ENCODE results near the gene TSPAN6.

Gene TSPAN6

GRCh38 chrX:100654261-100654660 lies 17.7 kb upstream of the TSPAN6 start:
- Histone ChIP-seq H4K20me1 (ENCODE audit: insufficient read depth, low read length, poor library complexity, severe bottlenecking) (no peaks in the 10 kb centered on the region), H3K4me1 (ENCODE audit: insufficient read depth, low read length, poor library complexity, severe bottlenecking) (no peaks in the 10 kb centered on the region), H3K9me2 (replicated peaks; ENCODE audit: low read depth, low read length) (no peaks in the 10 kb centered on the region), H3F3A (ENCODE audit: low read depth) (no peaks in the 10 kb centered on the region), H3K36me3 (ENCODE audit: insufficient read depth, low read length) (no peaks in the 10 kb centered on the region), H3K9ac (ENCODE audit: low read depth, low read length, poor library complexity, severe bottlenecking) (no peak overlapping the region), H3K4me3 (ENCODE audit: low read length, poor library complexity, severe bottlenecking) (no peak overlapping the region), H3K4me2 (ENCODE audit: low read depth, low read length, poor library complexity, severe bottlenecking) (no peak overlapping the region), H3K9me3 (ENCODE audit: insufficient read depth, low read depth, low read length) (no peaks in the 10 kb centered on the region), H2AFZ (ENCODE audit: low read length) (peak overlapping the region; percentile 59; the same call in 1 of the 2 replicates), H3K79me2 (ENCODE audit: insufficient read depth, low read length) (no peaks in the 10 kb centered on the region), H3K27me3 (ENCODE audit: insufficient read depth, low read length, poor library complexity, severe bottlenecking) (no peaks in the 10 kb centered on the region)
- TF ChIP-seq EZH2phosphoT487 (IDR thresholded peaks at IDR 0.05; ENCODE audit: borderline replicate concordance): no peak
- TF ChIP-seq, protein P1, sequence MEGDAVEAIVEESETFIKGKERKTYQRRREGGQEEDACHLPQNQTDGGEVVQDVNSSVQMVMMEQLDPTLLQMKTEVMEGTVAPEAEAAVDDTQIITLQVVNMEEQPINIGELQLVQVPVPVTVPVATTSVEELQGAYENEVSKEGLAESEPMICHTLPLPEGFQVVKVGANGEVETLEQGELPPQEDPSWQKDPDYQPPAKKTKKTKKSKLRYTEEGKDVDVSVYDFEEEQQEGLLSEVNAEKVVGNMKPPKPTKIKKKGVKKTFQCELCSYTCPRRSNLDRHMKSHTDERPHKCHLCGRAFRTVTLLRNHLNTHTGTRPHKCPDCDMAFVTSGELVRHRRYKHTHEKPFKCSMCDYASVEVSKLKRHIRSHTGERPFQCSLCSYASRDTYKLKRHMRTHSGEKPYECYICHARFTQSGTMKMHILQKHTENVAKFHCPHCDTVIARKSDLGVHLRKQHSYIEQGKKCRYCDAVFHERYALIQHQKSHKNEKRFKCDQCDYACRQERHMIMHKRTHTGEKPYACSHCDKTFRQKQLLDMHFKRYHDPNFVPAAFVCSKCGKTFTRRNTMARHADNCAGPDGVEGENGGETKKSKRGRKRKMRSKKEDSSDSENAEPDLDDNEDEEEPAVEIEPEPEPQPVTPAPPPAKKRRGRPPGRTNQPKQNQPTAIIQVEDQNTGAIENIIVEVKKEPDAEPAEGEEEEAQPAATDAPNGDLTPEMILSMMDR (conservative IDR thresholded peaks at IDR 0.05; ENCODE audit: low read length): peak; percentile 46

DNA sequence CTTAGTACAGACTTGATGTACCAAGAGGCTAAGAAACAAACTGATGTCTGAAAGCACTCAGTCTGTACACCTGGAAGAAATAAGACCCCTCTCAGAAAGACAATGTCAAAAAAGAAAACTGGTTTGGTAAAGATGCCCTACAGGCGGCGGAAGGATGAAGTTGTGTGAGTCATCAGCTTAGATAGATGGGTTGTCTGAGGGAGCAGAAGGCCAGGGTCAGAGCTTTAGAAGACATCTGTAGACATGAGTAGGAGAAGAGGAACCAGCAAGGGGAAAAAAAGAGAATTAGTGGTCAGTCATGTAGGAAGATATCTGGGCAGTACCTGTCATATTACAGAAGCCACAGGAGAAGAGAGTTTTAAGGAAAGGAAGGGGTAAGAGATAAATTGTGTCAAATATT lies 15.7 kb upstream of the TSPAN6 start:
- Histone ChIP-seq H3K9me3 (ENCODE audit: insufficient read depth, low read depth, low read length) (no peaks in the 10 kb centered on the region), H3K9ac (ENCODE audit: low read depth, low read length, poor library complexity, severe bottlenecking) (no peak overlapping the region), H3K4me2 (ENCODE audit: low read depth, low read length, poor library complexity, severe bottlenecking) (no peak overlapping the region), H3K4me3 (ENCODE audit: low read length, poor library complexity, severe bottlenecking) (no peak overlapping the region), H4K20me1 (ENCODE audit: insufficient read depth, low read length, poor library complexity, severe bottlenecking) (no peaks in the 10 kb centered on the region), H3K9me2 (replicated peaks; ENCODE audit: low read depth, low read length) (no peaks in the 10 kb centered on the region), H3K79me2 (ENCODE audit: insufficient read depth, low read length) (no peaks in the 10 kb centered on the region), H3K27me3 (ENCODE audit: insufficient read depth, low read length, poor library complexity, severe bottlenecking) (no peaks in the 10 kb centered on the region), H2AFZ (ENCODE audit: low read length) (no peak overlapping the region), H3K4me1 (ENCODE audit: insufficient read depth, low read length, poor library complexity, severe bottlenecking) (no peaks in the 10 kb centered on the region), H3F3A (ENCODE audit: low read depth) (no peaks in the 10 kb centered on the region), H3K36me3 (ENCODE audit: insufficient read depth, low read length) (no peaks in the 10 kb centered on the region)
- TF ChIP-seq EZH2phosphoT487 (IDR thresholded peaks at IDR 0.05; ENCODE audit: borderline replicate concordance): no peak
- TF ChIP-seq, protein P1 (conservative IDR thresholded peaks at IDR 0.05; ENCODE audit: low read length): no peak

GRCh38 chrX:100650841-100651240 lies 14.2 kb upstream of the TSPAN6 start:
- no peak overlapping the region for H2AFZ ChIP-seq (ENCODE audit: low read length)
- no peak overlapping the region for H3K4me3 ChIP-seq (ENCODE audit: low read length, poor library complexity, severe bottlenecking)
- H4K20me1 ChIP-seq (ENCODE audit: insufficient read depth, low read length, poor library complexity, severe bottlenecking): no peaks in the 10 kb centered on the region
- H3K27me3 ChIP-seq (ENCODE audit: insufficient read depth, low read length, poor library complexity, severe bottlenecking): no peaks in the 10 kb centered on the region
- no peaks in the 10 kb centered on the region for H3F3A ChIP-seq (ENCODE audit: low read depth)
- no peaks in the 10 kb centered on the region for H3K9me2 ChIP-seq (replicated peaks; ENCODE audit: low read depth, low read length)
- TF ChIP-seq, protein P1 (conservative IDR thresholded peaks at IDR 0.05; ENCODE audit: low read length): no peak
- TF ChIP-seq EZH2phosphoT487 (IDR thresholded peaks at IDR 0.05; ENCODE audit: borderline replicate concordance): no peak
- H3K9me3 ChIP-seq (ENCODE audit: insufficient read depth, low read depth, low read length): no peaks in the 10 kb centered on the region
- H3K4me1 ChIP-seq (ENCODE audit: insufficient read depth, low read length, poor library complexity, severe bottlenecking): no peaks in the 10 kb centered on the region
- no peak overlapping the region for H3K4me2 ChIP-seq (ENCODE audit: low read depth, low read length, poor library complexity, severe bottlenecking)
- H3K9ac ChIP-seq (ENCODE audit: low read depth, low read length, poor library complexity, severe bottlenecking): no peak overlapping the region
- no peaks in the 10 kb centered on the region for H3K36me3 ChIP-seq (ENCODE audit: insufficient read depth, low read length)
- no peaks in the 10 kb centered on the region for H3K79me2 ChIP-seq (ENCODE audit: insufficient read depth, low read length)
